ENCODE data around the gene INHBE. TPM values are rescaled to one million over a fixed set of nuclear protein-coding genes. Genes with fewer than 3 reads are reported as not detected.
A peak's percentile ranks its signal among the peaks of the same experiment; 100 is the strongest.

INHBE gene, protein sequence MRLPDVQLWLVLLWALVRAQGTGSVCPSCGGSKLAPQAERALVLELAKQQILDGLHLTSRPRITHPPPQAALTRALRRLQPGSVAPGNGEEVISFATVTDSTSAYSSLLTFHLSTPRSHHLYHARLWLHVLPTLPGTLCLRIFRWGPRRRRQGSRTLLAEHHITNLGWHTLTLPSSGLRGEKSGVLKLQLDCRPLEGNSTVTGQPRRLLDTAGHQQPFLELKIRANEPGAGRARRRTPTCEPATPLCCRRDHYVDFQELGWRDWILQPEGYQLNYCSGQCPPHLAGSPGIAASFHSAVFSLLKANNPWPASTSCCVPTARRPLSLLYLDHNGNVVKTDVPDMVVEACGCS
- total RNA-seq (2021; fragmentation: NEBNext Ultra II Directional; extraction: Animal tissue kit (Norgen Biotek cat#: 25700)) = 7.0 and 10.2 TPM in 2 replicates
- polyA plus RNA-seq (2011; rRNA removed) = 18.8 and 31.9 TPM in 2 replicates
- polyA plus RNA-seq (2011; cell fraction: cytosol; rRNA removed) = 30.8 TPM
- 31.1 TPM for polyA plus RNA-seq (2011; cell fraction: nucleus; rRNA removed)
- 10.8 to 13.7 TPM (median 12.5 TPM) in 4 replicates for polyA plus RNA-seq (2012, experiment 1 of 2)
- 11.1 TPM for polyA plus RNA-seq (2012, experiment 2 of 2)
- 9.0 TPM for polyA plus RNA-seq (2013, experiment 1 of 2)
- 10.3 TPM for polyA plus RNA-seq (2013, experiment 2 of 2)
- 16.4 and 33.1 TPM in 2 replicates for polyA minus RNA-seq (2011; rRNA and poly(A)+ RNA removed)
- polyA minus RNA-seq (2011; cell fraction: cytosol; rRNA and poly(A)+ RNA removed) = 17.2 TPM
- 12.8 TPM for polyA minus RNA-seq (2011; cell fraction: nucleus; rRNA and poly(A)+ RNA removed)
- long read RNA-seq, experiment 1, partial matches to known transcripts = 0 of 12 reads
- long read RNA-seq, experiment 1, other reads (novel, unspliced or antisense) = 10 of 12 reads
- long read RNA-seq, experiment 2, partial matches to known transcripts = 0 of 3 reads
- long read RNA-seq, experiment 2, other reads (novel, unspliced or antisense) = 0 of 3 reads

DNA sequence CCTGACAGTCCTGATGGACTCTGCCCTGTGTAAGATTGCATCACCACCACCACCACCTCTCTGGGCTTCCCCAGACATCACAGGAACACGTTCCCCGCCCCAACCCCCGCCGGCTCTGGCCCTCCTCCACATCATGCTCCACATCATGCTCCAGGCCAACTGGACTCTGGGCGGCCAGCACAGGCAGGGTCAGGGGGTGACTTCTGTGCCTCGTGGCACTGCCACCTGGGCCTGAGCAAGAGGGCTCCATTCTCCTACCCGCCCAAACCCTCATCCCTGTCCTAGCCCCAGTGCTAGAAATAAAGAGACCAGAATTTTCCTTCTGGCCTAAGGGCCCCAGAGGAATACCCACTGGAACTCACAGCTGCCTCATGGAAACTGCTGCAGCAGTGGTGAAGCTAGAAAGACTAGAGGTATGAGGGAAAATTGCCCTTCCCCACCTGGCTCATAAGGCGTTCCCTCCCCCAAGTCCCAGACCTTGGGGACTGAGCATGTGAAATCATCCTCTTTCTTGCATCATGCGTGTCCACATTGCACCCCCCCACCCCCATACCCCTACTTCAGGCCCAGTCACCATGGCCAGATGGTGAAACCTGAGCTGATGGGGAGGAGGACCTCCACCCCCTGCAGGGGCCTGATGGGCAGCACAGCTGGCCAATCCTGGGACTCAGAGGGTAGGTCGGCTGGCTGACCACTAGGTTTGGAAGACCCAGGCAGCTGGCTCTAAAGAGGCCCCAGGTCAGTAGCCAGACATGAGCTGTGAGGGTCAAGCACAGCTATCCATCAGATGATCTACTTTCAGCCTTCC is at the start of gene INHBE:
INHBE (plus strand) TSS at position 742 of the 808 bp plus-strand sequence. CDS start 230 bp downstream, outside the sequence.
- Histone ChIP-seq H3K56ac (replicated peaks; ENCODE audit: insufficient read length, low read depth, low read length) (peak within 1 kb of the TSS; percentile 46), H4K5ac (ENCODE audit: insufficient read length, low read depth, low read length) (peak within 1 kb of the TSS; percentile 79), H2AFZ (ENCODE audit: low read length) (no peak within 1 kb of the TSS), H2BK12ac (ENCODE audit: low read depth, low read length) (peak within 1 kb of the TSS; percentile 97), H3K23ac (ENCODE audit: insufficient read length) (no peak within 1 kb of the TSS), H3K4me1 (replicated peaks in 1 of 4; ENCODE audit: control insufficient read depth in 3 of 4, insufficient read depth in 4 of 4, low read length in 3 of 4) (peaks cover 0 to 31% (median 20%) of the 10 kb centered on the region in 4 experiments; a peak in 6 of 7 replicates), H2BK120ac (replicated peaks; ENCODE audit: low read depth, low read length) (peak within 1 kb of the TSS; percentile 88), H3K27me3 (replicated peaks in 1 of 4; ENCODE audit: control insufficient read depth in 3 of 4, extremely low read depth in 1 of 4, insufficient read depth in 3 of 4, low read length in 3 of 4) (no peaks in the 10 kb centered on the region), H3K14ac (ENCODE audit: insufficient read length) (no peak within 1 kb of the TSS), H3K79me2 (ENCODE audit: control insufficient read depth in 1 of 2, insufficient read depth in 2 of 2, low read length in 2 of 2) (peaks cover 0 to 13% of the 10 kb centered on the region in 2 experiments; a peak in 1 of 4 replicates), H2BK5ac (ENCODE audit: low read depth, low read length) (peak within 1 kb of the TSS; percentile 99), H3K9me3 (ENCODE audit: insufficient read depth in 2 of 2, low read depth in 1 of 2, low read length in 1 of 2) (no peaks in the 10 kb centered on the region), H3K36me3 (ENCODE audit: control insufficient read depth in 2 of 4, insufficient read depth in 4 of 4, low read length in 3 of 4) (peaks cover 0 to 4% (median 0%) of the 10 kb centered on the region in 4 experiments; a peak in 1 of 8 replicates), H3K79me1 (ENCODE audit: low read depth, low read length) (no peaks in the 10 kb centered on the region), H3K27ac (ENCODE audit: low read depth, low read length) (peak within 1 kb of the TSS; percentile 82), H4K91ac (replicated peaks; ENCODE audit: insufficient read length, low read length) (peak within 1 kb of the TSS; percentile 96), H2BK20ac (ENCODE audit: low read length) (peak within 1 kb of the TSS; percentile 40), H3K4me2 (ENCODE audit: insufficient read depth in 1 of 2, low read depth in 2 of 2, low read length in 2 of 2) (peak within 1 kb of the TSS; percentile 95), H3K9ac (replicated peaks in 1 of 4; ENCODE audit: extremely low read depth in 1 of 4, low read depth in 3 of 4, low read length in 3 of 4) (peak within 1 kb of the TSS in 3 of 4 experiments; percentile 56 to 65 (median 62); a peak in 6 of 7 replicates), H4K8ac (ENCODE audit: extremely low read depth, insufficient read depth, low read length) (peak within 1 kb of the TSS; percentile 97; the same call in 1 of the 2 replicates), H3K4ac (replicated peaks; ENCODE audit: insufficient read length, low read depth, low read length) (peak within 1 kb of the TSS; percentile 95), H3K4me3 (ENCODE audit: extremely low read depth in 1 of 4, insufficient read depth in 2 of 4, low read depth in 3 of 4, low read length in 4 of 4) (peak within 1 kb of the TSS; percentile 33 to 91 (median 50)), H4K20me1 (replicated peaks in 1 of 2; ENCODE audit: control insufficient read depth in 1 of 2, insufficient read depth in 2 of 2, low read length in 2 of 2) (no peaks in the 10 kb centered on the region), H3K18ac (ENCODE audit: extremely low read depth, low read length) (peak within 1 kb of the TSS; percentile 100), H2BK15ac (ENCODE audit: low read length) (peak within 1 kb of the TSS; percentile 76; the same call in 1 of the 2 replicates), H2AK5ac (ENCODE audit: low read depth, low read length) (peak within 1 kb of the TSS; percentile 93), H3K23me2 (ENCODE audit: low read depth, low read length) (peaks cover 9% of the 10 kb centered on the region)
- FAIRE-seq (no peak), DNase-seq (ENCODE audit: low read depth in 1 of 2, low spot score in 2 of 2) (peak; percentile 84 to 95)
- 43% methylated on average over 5 of the region's 10 CpGs; no CpG with 5 or more reads in 1 of the 2 experiments for WGBS, 2 experiments (ENCODE audit: extremely low coverage in 1 of 2, insufficient coverage in 1 of 2, insufficient read length in 1 of 2, insufficient replicate concordance in 2 of 2, low coverage in 1 of 2, low lambda C conversion rate in 2 of 2, missing lambda C conversion rate in 1 of 2)
- ChIA-PET POLR2A (ENCODE audit: partially characterized antibody) (interaction anchor here (0.5 to 11.2 kb wide), 39 partner anchors 8 to 325 kb away, joined by 3 to 168 read pairs (median 5); partner anchors contain the start of genes INHBC, MBD6, R3HDM2 and SHMT2), CTCF (ENCODE audit: partially characterized antibody) (interaction anchor here (0.5 to 18.5 kb wide), 39 partner anchors 10 to 936 kb away, joined by 3 to 478 read pairs (median 5); partner anchors contain the start of genes ARHGAP9, DDIT3, INHBC and MARS1)
- TF ChIP-seq CEBPB (IDR thresholded peaks at IDR 0.05; ENCODE audit: low read depth, low read length) (peak; percentile 98), MAFK (IDR thresholded peaks at IDR 0.05; ENCODE audit: low read depth, low read length) (0 out of 2 replicates have a peak, but pooled peaks have one; percentile 7), KDM5A (IDR thresholded peaks at IDR 0.05; ENCODE audit: low read length) (no peak), TBP (IDR thresholded peaks at IDR 0.05; ENCODE audit: low read depth, low read length) (peak; percentile 50; the same call in 1 of the 2 replicates), ASH2L (IDR thresholded peaks at IDR 0.05; ENCODE audit: low read length) (no peak), CREB1 (IDR thresholded peaks at IDR 0.05) (peak; percentile 45; the same call in 1 of the 2 replicates), EGR1 (IDR thresholded peaks at IDR 0.05; ENCODE audit: borderline replicate concordance, low read depth, low read length) (no peak)
